IPS-18c (cell line): ENCODE results near the gene ARHGEF17.
A peak's percentile ranks its signal among the peaks of the same experiment; 100 is the strongest.

Experiments used
- H3K4me3 ChIP-seq: 2 replicates; pipeline ENCODE4 v1.7.0; 2013; ENCODE audit warnings: low read depth, mild to moderate bottlenecking, low read length, moderate library complexity; ENCODE audit not compliant: insufficient read depth
- H3K9me3 ChIP-seq: one replicate; pipeline ENCODE4 v1.6.1; 2013; ENCODE audit warnings: mild to moderate bottlenecking, low read length, moderate library complexity; ENCODE audit not compliant: control insufficient read depth, insufficient read depth

ARHGEF17 gene

DNA sequence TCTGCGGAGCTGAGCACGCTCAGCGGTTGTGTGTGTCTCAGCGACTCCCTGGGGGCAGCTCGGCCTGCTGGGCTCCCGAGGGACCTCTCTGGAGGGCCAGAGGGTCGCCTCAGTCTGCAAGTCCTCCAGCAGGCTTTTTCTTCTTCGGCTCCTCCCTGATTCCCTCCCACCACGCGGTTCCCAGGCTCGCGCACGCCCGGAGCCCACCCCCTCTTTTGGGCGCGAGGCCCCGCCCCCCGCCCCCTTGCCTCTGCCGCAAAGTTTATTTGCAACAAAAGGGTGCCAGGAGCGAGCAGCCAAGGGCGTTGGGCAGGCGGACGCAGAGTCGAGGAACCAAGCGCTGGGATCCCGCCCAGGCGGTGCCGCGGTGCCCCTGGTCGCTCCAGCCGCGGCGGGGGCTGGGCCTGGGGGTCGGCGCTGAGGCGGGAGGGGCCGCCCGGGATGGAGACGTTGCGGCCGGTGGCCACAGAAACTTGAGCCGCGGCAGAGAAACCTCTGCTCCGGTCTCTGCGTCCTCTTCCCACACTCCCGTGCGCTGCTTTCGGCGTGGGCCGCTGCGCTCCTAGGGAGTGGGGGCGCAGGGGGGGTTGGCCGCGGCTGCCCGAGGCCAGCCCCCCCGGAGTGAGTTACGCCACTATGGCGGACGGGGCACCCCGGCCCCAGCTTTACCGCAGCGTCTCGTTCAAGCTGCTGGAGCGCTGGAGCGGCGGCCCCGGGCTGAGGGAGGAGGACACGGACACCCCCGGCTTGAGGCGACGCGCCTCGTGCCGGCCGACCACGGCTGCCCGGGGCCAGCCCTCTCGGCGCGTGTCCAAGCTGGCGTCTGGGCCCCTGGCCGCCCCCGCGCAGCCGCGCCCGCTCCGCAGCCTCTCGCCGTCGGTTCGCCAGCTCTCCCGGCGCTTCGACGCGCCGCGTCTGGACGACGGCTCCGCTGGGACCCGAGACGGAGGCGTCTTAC, at the start of gene ARHGEF17:
Gene ARHGEF17 (plus strand): TSS at position 274 of the 958 bp plus-strand sequence. CDS start 363 bp downstream, at position 637.
- Histone ChIP-seq H3K4me3 (peak within 1 kb of the TSS; percentile 83), H3K9me3 (no peaks in the 10 kb centered on the region)

DNA sequence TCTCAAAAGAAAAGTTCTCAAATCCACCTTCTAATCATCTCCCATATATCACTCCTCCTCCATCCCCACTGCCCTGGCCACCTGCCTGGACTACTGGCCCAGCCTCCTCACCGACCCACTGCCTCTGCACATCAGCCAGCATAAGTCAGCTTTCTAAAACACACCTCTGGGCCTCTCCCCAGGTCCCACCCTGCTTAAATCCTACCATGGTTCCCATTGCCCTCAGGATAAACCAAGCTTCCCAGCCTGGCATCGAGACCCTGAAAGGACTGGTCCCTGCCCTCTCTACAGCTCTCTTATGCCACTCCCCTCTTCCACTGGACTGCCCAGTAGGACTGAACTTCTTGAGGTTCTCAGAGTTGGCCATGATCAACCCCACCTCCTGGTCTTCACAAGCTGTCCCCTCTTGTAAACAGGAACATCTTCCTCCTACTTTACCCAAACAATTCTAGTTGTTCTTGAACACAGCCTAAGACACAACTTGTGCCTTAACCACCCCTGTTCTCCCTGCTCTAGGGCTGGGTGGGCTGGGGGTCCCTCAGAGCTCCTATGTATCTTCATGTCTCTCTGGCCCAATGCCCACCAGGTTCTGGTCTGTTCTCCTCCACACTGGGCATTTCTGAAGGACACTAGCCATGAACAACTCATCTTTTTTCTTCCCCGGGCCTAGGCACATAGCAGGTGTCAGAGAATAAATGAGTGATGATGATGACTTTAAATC, 48.5 kb upstream of the ARHGEF17 start:
- Histone ChIP-seq H3K4me3 (no peak overlapping the region), H3K9me3 (no peaks in the 10 kb centered on the region)

- H3K9me3 ChIP-seq: no peaks in the 10 kb centered on the region
- no peak overlapping the region for H3K4me3 ChIP-seq
These were observed 48.0 kb upstream of the ARHGEF17 start for GRCh38 chr11:73260127-73260457.

- H3K4me3 ChIP-seq: no peak overlapping the region
- H3K9me3 ChIP-seq: no peaks in the 10 kb centered on the region
These were observed 45.1 kb upstream of the ARHGEF17 start for GRCh38 chr11:73262851-73263495.

GRCh38 chr11:73263640-73264039, 44.4 kb upstream of the ARHGEF17 start:
- no peaks in the 10 kb centered on the region for H3K9me3 ChIP-seq
- no peak overlapping the region for H3K4me3 ChIP-seq

- H3K9me3 ChIP-seq: no peaks in the 10 kb centered on the region
- H3K4me3 ChIP-seq: no peak overlapping the region
These were observed 42.7 kb upstream of the ARHGEF17 start for GRCh38 chr11:73265278-73265810.

DNA sequence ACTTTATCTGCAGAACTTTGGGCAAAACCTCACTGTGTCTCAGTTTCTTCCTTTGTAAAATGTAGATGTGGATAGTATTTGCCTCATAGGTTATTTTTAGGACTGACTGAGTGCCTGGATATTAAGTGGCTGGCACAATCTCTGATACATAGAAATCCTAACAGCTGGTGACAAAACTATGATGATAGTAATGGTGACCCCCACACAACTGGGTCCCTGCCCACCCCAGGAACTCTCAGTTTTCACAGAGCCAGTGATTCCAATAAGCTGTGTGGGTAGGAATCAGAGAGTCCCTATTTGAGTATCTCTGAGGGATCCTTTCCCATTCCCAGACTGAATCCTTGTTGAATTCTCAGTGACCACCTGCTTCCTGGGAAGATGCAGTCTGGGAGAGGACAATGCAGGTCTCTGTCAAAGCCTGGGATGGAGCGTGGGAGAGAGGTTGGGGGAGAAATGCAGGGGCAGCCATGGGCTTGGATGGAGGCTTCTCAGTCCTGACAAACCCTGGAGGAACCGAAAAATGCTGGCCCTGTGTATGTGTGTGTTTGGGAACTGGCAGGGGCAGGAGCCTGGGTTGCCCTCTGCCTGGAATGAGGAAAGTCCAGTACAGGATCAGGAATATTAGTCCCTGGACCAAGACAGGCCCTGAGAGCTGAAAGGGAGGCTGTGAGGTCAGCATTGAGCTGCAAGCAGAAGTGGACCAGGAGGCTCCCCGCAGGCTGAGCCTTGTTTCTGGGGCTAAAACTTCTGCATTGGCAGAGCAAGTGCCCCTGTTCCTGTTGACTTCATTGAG, 42.0 kb upstream of the ARHGEF17 start:
- Histone ChIP-seq H3K9me3 (no peaks in the 10 kb centered on the region), H3K4me3 (no peak overlapping the region)

GRCh38 chr11:73266646-73267020, 41.4 kb upstream of the ARHGEF17 start:
- Histone ChIP-seq H3K9me3 (no peaks in the 10 kb centered on the region), H3K4me3 (no peak overlapping the region)

- H3K9me3 ChIP-seq: no peaks in the 10 kb centered on the region
These were observed 40.8 kb upstream of the ARHGEF17 start for GRCh38 chr11:73267122-73267846.

GRCh38 chr11:73267906-73268540, 40.1 kb upstream of the ARHGEF17 start:
- H3K4me3 ChIP-seq: no peak overlapping the region
- H3K9me3 ChIP-seq: no peaks in the 10 kb centered on the region

More at GRCh38 chr11:73267122-73267846, 40.8 kb upstream of the ARHGEF17 start:
- H3K4me3 ChIP-seq: no peak overlapping the region

DNA sequence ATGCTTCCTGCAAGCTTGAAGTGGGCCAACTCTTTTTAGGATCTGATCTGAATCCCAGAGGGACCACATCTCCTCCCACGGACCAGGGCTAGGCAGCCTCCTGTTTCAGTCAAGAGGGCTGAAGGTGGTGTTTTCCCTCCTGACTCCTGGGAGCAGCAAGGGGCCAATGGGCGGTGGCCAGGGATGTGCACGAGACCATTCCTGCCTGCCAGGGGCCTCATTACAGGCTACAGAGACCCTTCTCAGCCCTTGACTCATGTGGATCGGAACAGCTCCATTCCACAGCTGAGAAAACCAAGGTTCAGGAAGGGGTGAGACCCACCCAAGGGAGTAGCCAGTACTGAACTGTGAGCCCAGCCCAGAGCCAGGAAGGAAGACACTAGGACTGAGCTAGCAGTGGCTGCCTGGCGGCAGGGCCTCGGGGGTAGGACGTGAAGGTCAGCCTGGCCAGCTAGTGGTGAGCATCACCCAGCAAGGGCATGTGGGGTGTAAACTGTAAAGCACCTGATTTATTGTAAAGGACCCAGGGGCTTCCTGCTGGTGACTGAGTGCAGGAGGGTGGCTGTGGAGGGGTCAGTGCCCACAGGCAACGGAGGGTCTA, 39.3 kb upstream of the ARHGEF17 start:
- H3K9me3 ChIP-seq: no peaks in the 10 kb centered on the region
- H3K4me3 ChIP-seq: no peak overlapping the region

DNA sequence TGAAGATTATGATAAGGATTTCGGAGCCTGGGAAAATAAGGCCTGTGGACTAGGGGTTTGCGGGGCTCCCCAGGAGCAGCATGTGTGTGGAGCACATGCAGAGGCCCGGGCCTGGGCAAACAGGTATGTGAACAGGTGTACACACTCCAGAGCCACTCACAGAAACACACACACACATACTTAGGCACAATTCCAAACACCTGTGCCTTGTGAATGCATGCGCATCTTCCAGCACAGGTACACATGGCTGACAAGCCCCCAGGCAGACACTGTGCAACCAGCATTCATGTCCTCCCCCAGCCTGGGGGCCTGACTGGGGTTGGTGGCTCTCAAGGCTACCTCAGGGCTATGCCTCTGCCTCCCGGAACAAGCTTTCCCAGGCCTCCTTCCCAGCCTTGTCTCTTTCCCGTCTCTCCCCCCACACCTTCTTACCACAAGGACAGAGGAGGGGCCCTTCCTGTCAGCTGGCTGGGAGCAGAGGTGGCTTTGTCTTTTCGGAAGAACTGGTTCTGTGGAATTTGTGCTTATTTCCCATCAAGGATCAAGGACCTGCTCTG, 38.5 kb upstream of the ARHGEF17 start:
- Histone ChIP-seq H3K4me3 (no peak overlapping the region), H3K9me3 (no peaks in the 10 kb centered on the region)

- H3K9me3 ChIP-seq: no peaks in the 10 kb centered on the region
- H3K4me3 ChIP-seq: no peak overlapping the region
These were observed 37.8 kb upstream of the ARHGEF17 start for GRCh38 chr11:73270016-73270854.

GRCh38 chr11:73270855-73271477, 37.1 kb upstream of the ARHGEF17 start:
- Histone ChIP-seq H3K9me3 (no peaks in the 10 kb centered on the region), H3K4me3 (no peak overlapping the region)
